Uterus (tissue), 4 donors: ENCODE measurements around the gene STIM2. TPM values are rescaled to one million over a fixed set of nuclear protein-coding genes. Genes with fewer than 3 reads are reported as not detected.

Source experiments
- DNase-seq, 2 donors: peaks; one replicate each; pipeline ENCODE4 v3.0.0-alpha.2; 2019 to 2020
- H3K27ac ChIP-seq, 2 donors: fragments of 200-600 bp; sonication (generic); 1 replicate in 1 of 2; 2 replicates in 1 of 2; pipeline ENCODE4 v1.5.1; 2016 to 2018
- H3K27me3 ChIP-seq, 2 donors: fragments of 200-600 bp; sonication (generic); one replicate each; pipeline ENCODE4 v1.5.1; 2018 to 2019; ENCODE audit warnings: control low read depth in 1 of 2
- H3K36me3 ChIP-seq, 2 donors: fragments of 200-600 bp; sonication (generic); one replicate each; pipeline ENCODE4 v1.5.1; 2019; ENCODE audit warnings: control low read depth in 1 of 2
- H3K4me1 ChIP-seq, 2 donors: fragments of 200-600 bp; sonication (generic); one replicate each; pipeline ENCODE4 v1.5.1; 2018 to 2019; ENCODE audit warnings: control low read depth in 1 of 2
- H3K4me3 ChIP-seq, 2 donors: fragments of 200-600 bp; sonication (generic); 1 replicate in 1 of 2; 2 replicates in 1 of 2; pipeline ENCODE4 v1.5.1; 2018 to 2019; ENCODE audit warnings: mild to moderate bottlenecking in 1 of 2
- H3K9me3 ChIP-seq, 2 donors: fragments of 200-600 bp; sonication (generic); one replicate each; pipeline ENCODE4 v1.5.1; 2019; ENCODE audit warnings: control low read depth in 1 of 2
- CTCF ChIP-seq, 4 experiments: fragments of 200-600 bp in 2 of 4; fragments of 450-650 bp in 2 of 4; sonication (generic) in 2 of 4; IDR thresholded peaks; one replicate each; pipeline ENCODE4 v1.5.1; 2016 to 2019; ENCODE audit warnings: antibody characterized with exemption in 4 of 4, mild to moderate bottlenecking in 2 of 4, moderate library complexity in 1 of 4
- POLR2A ChIP-seq, 2 donors: fragments of 450-650 bp; IDR thresholded peaks; one replicate each; pipeline ENCODE4 v1.6.1; 2016; ENCODE audit warnings: antibody characterized with exemption in 2 of 2, mild to moderate bottlenecking in 1 of 2, moderate library complexity in 1 of 2
- intact Hi-C: fragments of 100-400 bp; cut with DNase I; formaldehyde crosslinking; loops from one replicate; pipeline ENCODE4 v1.15.1; 2023; ENCODE audit warnings: low total_unique reads
- total RNA-seq, 4 donors: library from RNA; depleted of rRNA in 3 of 4; stranded (reverse); fragments of >200 nt in 3 of 4; gene quantifications; one replicate each; pipeline versions ENCODE4 v1.1.0 to v1.2.4, GENCODE V29; 2014 to 2023
- donor health status: DM: yes; HTN: yes; CAD: no.

STIM2 gene
- total RNA-seq, 4 donors from 2014 or later = 27.9 to 38.2 (median 29.4) TPM

GRCh38 chr4:26842911-26843310 lies 17.7 kb upstream of the STIM2 start:
- Histone ChIP-seq H3K4me3 (no peak overlapping the region), H3K36me3 (no peaks in the 10 kb centered on the region)
- intact Hi-C loops = no loop called here

GRCh38 chr4:26850528-26850927 lies 10.1 kb upstream of the STIM2 start:
- TF ChIP-seq CTCF (IDR thresholded peaks at IDR 0.05) (no peak), POLR2A (IDR thresholded peaks at IDR 0.05) (no peak)
- no peak for DNase-seq
- intact Hi-C loops = loop anchor here (10.0 kb wide), 1 partner anchor 154 kb away; no protein-coding TSS in a partner anchor
- H3K4me3 ChIP-seq = no peak overlapping the region
- H3K4me1 ChIP-seq = no peaks in the 10 kb centered on the region
- H3K27me3 ChIP-seq = no peaks in the 10 kb centered on the region
- no peak overlapping the region for H3K27ac ChIP-seq
- H3K9me3 ChIP-seq = no peaks in the 10 kb centered on the region
- no peaks in the 10 kb centered on the region for H3K36me3 ChIP-seq

More at GRCh38 chr4:26842911-26843310, 17.7 kb upstream of the STIM2 start:
- Histone ChIP-seq H3K27me3 (no peaks in the 10 kb centered on the region), H3K9me3 (no peaks in the 10 kb centered on the region), H3K4me1 (no peaks in the 10 kb centered on the region), H3K27ac (no peak overlapping the region)
- TF ChIP-seq CTCF (IDR thresholded peaks at IDR 0.05) (no peak), POLR2A (IDR thresholded peaks at IDR 0.05) (no peak)
- no peak for DNase-seq

GRCh38 chr4:26851129-26851528 lies 9.5 kb upstream of the STIM2 start:
- TF ChIP-seq CTCF (IDR thresholded peaks at IDR 0.05) = no peak
- no peak for TF ChIP-seq POLR2A (IDR thresholded peaks at IDR 0.05)
- DNase-seq = no peak
- H3K4me1 ChIP-seq = no peaks in the 10 kb centered on the region
- no peaks in the 10 kb centered on the region for H3K27me3 ChIP-seq
- intact Hi-C loops = loop anchor here (10.0 kb wide), 1 partner anchor 154 kb away; no protein-coding TSS in a partner anchor
- H3K4me3 ChIP-seq = no peak overlapping the region
- H3K9me3 ChIP-seq = no peaks in the 10 kb centered on the region
- no peaks in the 10 kb centered on the region for H3K36me3 ChIP-seq
- H3K27ac ChIP-seq = no peak overlapping the region

GRCh38 chr4:26854701-26855100 lies 5.9 kb upstream of the STIM2 start:
- H3K4me3 ChIP-seq = no peak overlapping the region
- H3K4me1 ChIP-seq = peaks cover 0 to 6% of the 10 kb centered on the region in 2 donors
- no peaks in the 10 kb centered on the region for H3K9me3 ChIP-seq
- intact Hi-C loops = loop anchor here (10.0 kb wide), 1 partner anchor 150 kb away; no protein-coding TSS in a partner anchor
- H3K27me3 ChIP-seq = no peaks in the 10 kb centered on the region
- no peaks in the 10 kb centered on the region for H3K36me3 ChIP-seq
- H3K27ac ChIP-seq = no peak overlapping the region
- no peak for DNase-seq
- TF ChIP-seq POLR2A (IDR thresholded peaks at IDR 0.05) = no peak
- TF ChIP-seq CTCF (IDR thresholded peaks at IDR 0.05) = no peak

GRCh38 chr4:26856906-26857277 lies 3.7 kb upstream of the STIM2 start:
- no peak for DNase-seq
- H3K4me3 ChIP-seq = peak overlapping the region; percentile 55 to 56
- no peaks in the 10 kb centered on the region for H3K36me3 ChIP-seq
- no peak for TF ChIP-seq CTCF (IDR thresholded peaks at IDR 0.05)
- TF ChIP-seq POLR2A (IDR thresholded peaks at IDR 0.05) = no peak
- intact Hi-C loops = loop anchor here (10.0 kb wide), 1 partner anchor 148 kb away; no protein-coding TSS in a partner anchor
- no peaks in the 10 kb centered on the region for H3K9me3 ChIP-seq
- H3K27ac ChIP-seq = peak overlapping the region; percentile 85 to 87
- H3K4me1 ChIP-seq = peaks cover 0 to 9% of the 10 kb centered on the region in 2 donors
- no peaks in the 10 kb centered on the region for H3K27me3 ChIP-seq
